Anterior cingulate cortex (tissue), 58 donors: ENCODE results near the gene INTS15.

Experiments
- DNase-seq, 58 donors: peaks; one replicate each; lab custom pipeline; 2025; lab: John Stamatoyannopoulos, UW

The INTS15 gene

DNA sequence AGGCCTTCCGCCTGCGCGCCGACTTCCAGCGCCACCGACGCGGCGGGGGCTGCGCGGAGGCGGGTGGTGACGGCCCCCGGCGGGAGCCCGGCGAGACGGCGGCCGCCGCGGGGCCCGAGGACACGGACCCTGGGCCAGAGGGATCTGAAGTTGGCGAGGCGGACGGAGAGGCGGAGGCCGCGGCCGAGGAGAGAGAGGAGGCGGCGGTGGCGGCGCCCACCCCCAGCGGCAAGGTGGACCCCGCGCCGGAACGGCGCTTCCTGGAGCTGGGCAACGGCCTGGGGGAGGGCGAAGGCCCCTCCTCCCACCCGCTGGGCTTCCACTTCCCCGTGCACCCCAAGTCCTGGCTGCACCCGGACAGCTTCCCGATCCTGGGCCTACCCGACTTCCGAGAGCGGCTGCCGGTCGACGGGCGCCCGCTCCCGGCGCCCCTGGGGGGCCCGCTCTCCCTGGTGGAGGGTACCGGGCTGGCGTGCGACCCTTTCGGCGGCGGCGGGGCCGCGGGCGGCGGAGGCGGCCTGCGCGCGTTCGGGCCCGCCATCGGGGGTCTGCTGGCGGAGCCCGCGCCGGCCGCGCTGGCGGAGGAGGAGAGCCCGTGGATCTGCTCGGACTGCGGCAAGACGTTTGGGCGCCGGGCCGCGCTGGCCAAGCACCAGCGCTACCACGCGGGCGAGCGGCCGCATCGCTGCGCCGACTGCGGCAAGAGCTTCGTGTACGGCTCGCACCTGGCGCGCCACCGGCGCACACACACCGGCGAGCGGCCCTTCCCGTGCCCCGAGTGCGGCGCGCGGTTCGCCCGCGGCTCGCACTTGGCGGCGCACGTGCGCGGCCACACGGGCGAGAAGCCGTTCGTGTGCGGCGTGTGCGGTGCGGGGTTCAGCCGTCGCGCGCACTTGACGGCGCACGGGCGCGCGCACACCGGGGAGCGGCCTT is 63.5 kb downstream of the INTS15 start:
- DNase-seq = no peak

DNA sequence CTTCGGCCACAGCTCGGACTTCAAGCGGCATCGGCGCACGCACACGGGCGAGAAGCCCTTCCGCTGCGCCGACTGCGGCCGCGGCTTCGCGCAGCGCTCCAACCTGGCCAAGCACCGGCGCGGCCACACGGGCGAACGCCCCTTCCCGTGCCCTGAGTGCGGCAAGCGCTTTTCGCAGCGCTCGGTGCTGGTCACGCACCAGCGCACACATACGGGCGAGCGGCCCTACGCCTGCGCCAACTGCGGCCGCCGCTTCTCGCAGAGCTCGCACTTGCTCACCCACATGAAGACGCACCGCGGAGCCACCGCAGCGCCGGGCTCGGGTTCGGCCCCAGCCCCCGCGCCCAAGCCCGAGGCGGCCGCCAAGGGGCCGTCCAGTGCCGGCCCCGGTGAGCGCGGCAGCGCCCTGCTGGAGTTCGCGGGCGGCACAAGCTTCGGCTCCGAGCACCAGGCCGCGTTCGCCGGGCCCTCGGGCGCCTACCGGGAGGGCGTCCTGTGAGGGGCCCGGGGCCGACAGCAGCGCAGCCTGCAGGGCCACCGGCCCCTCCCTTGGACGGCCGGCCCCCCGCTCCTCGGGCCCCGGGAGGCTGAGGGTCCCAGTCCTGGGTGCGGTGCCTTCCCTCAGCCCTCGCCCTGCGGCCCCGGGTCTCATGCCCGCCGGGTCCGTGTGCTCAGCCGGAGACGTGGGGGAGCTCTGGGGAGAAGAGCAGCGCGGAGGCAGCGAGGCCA is 64.5 kb downstream of the INTS15 start:
- no peak for DNase-seq

- no peak for DNase-seq
Observed at GRCh38 chr7:6654842-6655610, 65.2 kb downstream of the INTS15 start.

DNA sequence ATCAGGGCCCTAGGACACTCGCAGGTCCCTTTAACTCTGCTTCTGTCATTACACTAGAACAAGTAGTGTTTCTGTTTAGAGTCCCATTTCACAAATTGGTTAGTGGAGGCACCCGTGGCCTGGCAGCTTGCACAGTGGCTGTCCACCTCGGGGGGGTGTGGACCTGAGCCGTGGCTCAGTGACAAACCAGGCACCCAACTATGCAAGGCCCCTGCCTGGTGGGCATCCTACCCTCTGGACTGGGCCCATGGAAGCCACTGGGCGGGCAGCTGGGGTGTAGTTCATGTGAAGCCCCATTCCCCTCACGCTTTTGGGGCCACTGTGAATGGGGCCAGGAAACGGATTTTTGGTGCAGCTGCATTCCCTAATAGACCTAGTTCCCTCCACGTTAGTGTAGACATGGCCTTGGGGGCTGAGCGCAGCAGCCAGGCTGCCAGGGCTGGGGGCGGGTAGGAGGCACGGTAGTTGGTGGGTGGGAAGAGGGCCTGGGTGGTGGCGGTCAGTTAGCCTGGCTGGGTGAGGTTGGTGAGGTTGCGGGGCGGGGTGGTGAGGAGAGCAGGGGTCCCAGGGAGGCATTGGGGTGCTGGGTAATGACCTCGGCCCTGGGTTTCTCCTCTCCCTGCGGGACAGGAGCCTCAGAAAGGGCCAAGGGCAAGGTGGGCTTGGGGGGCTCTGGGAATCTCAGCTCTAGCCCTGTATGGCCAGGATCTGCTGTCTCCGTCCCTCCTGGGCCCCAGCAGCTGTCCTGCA is 66.0 kb downstream of the INTS15 start:
- DNase-seq = no peak

- no peak for DNase-seq
Observed at GRCh38 chr7:6656413-6656812, 66.6 kb downstream of the INTS15 start.
